HCT116 (cell line): Measurements from ENCODE around the gene RUNDC3A. TPM values are rescaled to one million over a fixed set of nuclear protein-coding genes. Genes with fewer than 3 reads are reported as not detected.

Experiments
- ATAC-seq: fragments of 200-7000 bp; cut with Tn5 transposase; 2 replicates; pipeline ENCODE4 v1.9.1; 2020; ENCODE audit warnings: mild to moderate bottlenecking, moderate library complexity
- BruUV-seq: library from RNA; stranded (reverse); fragments of 400-500 nt; replicated peaks from 2 replicates; lab custom pipeline; 2021; lab: Mats Ljungman, UMichigan
- CTCF ChIA-PET: fragments of 300-600 bp; sonication (Branson Sonifier 250); formaldehyde crosslinking; loops from one replicate; lab custom pipeline; 2021; ENCODE audit warnings: antibody characterized with exemption; lab: Charles Lee
- POLR2A ChIA-PET: fragments of 300-600, 350-600 bp; sonication (Branson Sonifier 250); formaldehyde crosslinking; loops from one replicate; lab custom pipeline; 2021; ENCODE audit warnings: antibody characterized with exemption; lab: Charles Lee
- RAD21 ChIA-PET, 2 experiments: fragments of 300-600 bp; sonication (Branson Sonifier 250); formaldehyde crosslinking; loops; one replicate each; lab custom pipeline; 2023; ENCODE audit warnings: low total read pairs in 2 of 2; ENCODE audit not compliant: uncharacterized antibody in 2 of 2, unreplicated experiment in 2 of 2, low non-redundant PET in 1 of 2; lab: Charles Lee
- DNase-seq: peaks from one replicate; pipeline ENCODE4 v3.0.0-alpha.2; 2010; ENCODE audit warnings: low read depth, low spot score
- H2AFZ ChIP-seq: fragments of 200-600 bp; shearing (Covaris generic), sonication (generic); 2 replicates; pipeline ENCODE4 v1.6.1; 2017; ENCODE audit warnings: low read depth, mixed run types, mixed read lengths, antibody characterized with exemption, low read length; ENCODE audit not compliant: poor library complexity, severe bottlenecking
- H3K27ac ChIP-seq: 2 replicates; pipeline ENCODE4 v1.5.1; 2012; ENCODE audit warnings: low read depth, low read length
- H3K27me3 ChIP-seq: fragments of 200-600 bp; sonication (generic); 2 replicates; pipeline ENCODE4 v1.6.1; 2016; ENCODE audit warnings: mixed run types, low read length, mixed read lengths; ENCODE audit not compliant: insufficient read depth
- H3K36me3 ChIP-seq, 2 experiments: fragments of 200-500 bp in 1 of 2; fragments of 200-600 bp in 1 of 2; sonication (Bioruptor generic) in 1 of 2; sonication (generic) in 1 of 2; 2 replicates each; pipeline versions ENCODE4 v1.5.1 to v1.6.1; 2014 to 2016; ENCODE audit warnings: low read length in 2 of 2, inconsistent platforms in 1 of 2, mixed read lengths in 1 of 2, mixed run types in 1 of 2; ENCODE audit not compliant: insufficient read depth in 2 of 2, control insufficient read depth in 1 of 2
- H3K4me1 ChIP-seq, 2 experiments: fragments of 200-600 bp in 1 of 2; sonication (generic) in 1 of 2; 2 replicates each; pipeline versions ENCODE4 v1.5.1 to v1.6.1; 2012 to 2017; ENCODE audit warnings: low read length in 2 of 2, inconsistent platforms in 1 of 2, mild to moderate bottlenecking in 1 of 2, mixed read lengths in 1 of 2, mixed run types in 1 of 2, moderate library complexity in 1 of 2; ENCODE audit not compliant: insufficient read depth in 2 of 2, control insufficient read depth in 1 of 2
- H3K4me2 ChIP-seq: fragments of 200-600 bp; sonication (generic); 2 replicates; pipeline ENCODE4 v1.6.1; 2017; ENCODE audit warnings: mixed run types, low read length, mixed read lengths
- H3K4me3 ChIP-seq, 2 experiments: fragments of 200-600 bp in 1 of 2; sonication (generic) in 1 of 2; replicated peaks in 1 of 2; 2 replicates each; pipeline ENCODE4 v1.5.1; 2011 to 2016; ENCODE audit warnings: low read length in 2 of 2, control low read depth in 1 of 2, low read depth in 1 of 2, mild to moderate bottlenecking in 1 of 2, mixed read lengths in 1 of 2, mixed run types in 1 of 2
- H3K79me2 ChIP-seq: fragments of 200-600 bp; sonication (generic); 2 replicates; pipeline ENCODE4 v1.6.1; 2017; ENCODE audit warnings: mild to moderate bottlenecking, mixed run types, low read length, moderate library complexity, mixed read lengths; ENCODE audit not compliant: insufficient read depth
- H3K9ac ChIP-seq: fragments of 200-600 bp; sonication (generic); 2 replicates; pipeline ENCODE4 v1.6.1; 2016; ENCODE audit warnings: low read length, mixed read lengths
- H3K9me2 ChIP-seq: fragments of 200-600 bp; sonication (generic), shearing (Covaris generic); 2 replicates; pipeline ENCODE4 v1.6.1; 2017; ENCODE audit warnings: mixed run types, mild to moderate bottlenecking, moderate library complexity; ENCODE audit not compliant: insufficient read depth
- H3K9me3 ChIP-seq, 2 experiments: fragments of 200-500 bp in 1 of 2; fragments of 200-600 bp in 1 of 2; sonication (Bioruptor generic) in 1 of 2; sonication (generic) in 1 of 2; 2 replicates each; pipeline ENCODE4 v1.6.1; 2014 to 2017; ENCODE audit warnings: low read length in 2 of 2, mixed read lengths in 2 of 2, inconsistent platforms in 1 of 2, low read depth in 1 of 2, mild to moderate bottlenecking in 1 of 2, mixed run types in 1 of 2, moderate library complexity in 1 of 2; ENCODE audit not compliant: control insufficient read depth in 1 of 2, insufficient read depth in 1 of 2
- H4K20me1 ChIP-seq: fragments of 200-600 bp; sonication (generic), shearing (Covaris generic); 2 replicates; pipeline ENCODE4 v1.6.1; 2017; ENCODE audit warnings: mixed run types, mild to moderate bottlenecking, moderate library complexity; ENCODE audit not compliant: insufficient read depth
- CBX3 ChIP-seq: IDR thresholded peaks from 2 replicates; pipeline ENCODE4 v1.6.1; 2012; ENCODE audit warnings: low read depth
- CEBPB ChIP-seq: IDR thresholded peaks from 2 replicates; pipeline ENCODE4 v1.6.1; 2012; ENCODE audit warnings: low read depth
- EGR1 ChIP-seq: IDR thresholded peaks from 2 replicates; pipeline ENCODE4 v1.6.1; 2012; ENCODE audit warnings: low read depth
- ELF1 ChIP-seq: IDR thresholded peaks from 2 replicates; pipeline ENCODE4 v1.6.1; 2012; ENCODE audit warnings: low read depth, borderline replicate concordance
- EZH2 ChIP-seq: fragments of 200-600 bp; sonication (generic); IDR thresholded peaks from 2 replicates; pipeline ENCODE4 v1.6.1; 2017; ENCODE audit warnings: antibody characterized with exemption, mixed run types
- EZH2phosphoT487 ChIP-seq: fragments of 200-600 bp; IDR thresholded peaks from 2 replicates; pipeline ENCODE4 v1.6.1; 2018; ENCODE audit warnings: antibody characterized with exemption, borderline replicate concordance
- POLR2A ChIP-seq: IDR thresholded peaks from 2 replicates; pipeline ENCODE4 v1.7.0; 2011; ENCODE audit warnings: borderline replicate concordance; ENCODE audit not compliant: insufficient read depth, insufficient read length; ENCODE audit errors: extremely low read depth
- RAD21 ChIP-seq: IDR thresholded peaks from 2 replicates; pipeline ENCODE4 v1.6.1; 2012; ENCODE audit warnings: low read depth, mild to moderate bottlenecking
- SIN3A ChIP-seq: IDR thresholded peaks from 2 replicates; pipeline ENCODE4 v1.6.1; 2012; ENCODE audit warnings: low read depth
- SP1 ChIP-seq: IDR thresholded peaks from 2 replicates; pipeline ENCODE4 v1.6.1; 2012; ENCODE audit warnings: low read depth
- SRF ChIP-seq: IDR thresholded peaks from 2 replicates; pipeline ENCODE4 v1.6.1; 2012; ENCODE audit warnings: low read depth
- YY1 ChIP-seq: IDR thresholded peaks from 2 replicates; pipeline ENCODE4 v1.6.1; 2011; ENCODE audit warnings: low read length, low read depth, moderate library complexity, mild to moderate bottlenecking; ENCODE audit not compliant: insufficient replicate concordance; ENCODE audit errors: extremely low read depth
- ZFX ChIP-seq: fragments of 450-650 bp; IDR thresholded peaks from 2 replicates; pipeline ENCODE4 v1.6.1; 2017
- intact Hi-C: fragments of 100-400 bp; cut with micrococcal nuclease; formaldehyde crosslinking; loops from 2 replicates; pipeline ENCODE4 v1.10.0; 2022
- total RNA-seq: library from RNA; stranded (reverse); gene quantifications from one replicate; pipeline ENCODE4 v1.2.1, GENCODE V29; 2021; ENCODE audit not compliant: unreplicated experiment
- TF ChIP-seq, protein P1 (sequence below): IDR thresholded peaks from 2 replicates; pipeline ENCODE4 v1.6.1; 2012; ENCODE audit warnings: low read depth
- TF ChIP-seq, protein P2 (sequence below): IDR thresholded peaks from 2 replicates; pipeline ENCODE4 v1.6.1; 2012
- TF ChIP-seq, protein P3 (sequence below): IDR thresholded peaks from 2 replicates; pipeline ENCODE4 v1.6.1; 2011; ENCODE audit warnings: mild to moderate bottlenecking, low read length, moderate library complexity; ENCODE audit not compliant: insufficient replicate concordance; ENCODE audit errors: extremely low read depth
- TF ChIP-seq, protein P4 (sequence below): IDR thresholded peaks from 2 replicates; pipeline ENCODE4 v1.6.1; 2012

Gene RUNDC3A
- total RNA-seq, 1 experiment from 2014 or later: 0.61 TPM

DNA sequence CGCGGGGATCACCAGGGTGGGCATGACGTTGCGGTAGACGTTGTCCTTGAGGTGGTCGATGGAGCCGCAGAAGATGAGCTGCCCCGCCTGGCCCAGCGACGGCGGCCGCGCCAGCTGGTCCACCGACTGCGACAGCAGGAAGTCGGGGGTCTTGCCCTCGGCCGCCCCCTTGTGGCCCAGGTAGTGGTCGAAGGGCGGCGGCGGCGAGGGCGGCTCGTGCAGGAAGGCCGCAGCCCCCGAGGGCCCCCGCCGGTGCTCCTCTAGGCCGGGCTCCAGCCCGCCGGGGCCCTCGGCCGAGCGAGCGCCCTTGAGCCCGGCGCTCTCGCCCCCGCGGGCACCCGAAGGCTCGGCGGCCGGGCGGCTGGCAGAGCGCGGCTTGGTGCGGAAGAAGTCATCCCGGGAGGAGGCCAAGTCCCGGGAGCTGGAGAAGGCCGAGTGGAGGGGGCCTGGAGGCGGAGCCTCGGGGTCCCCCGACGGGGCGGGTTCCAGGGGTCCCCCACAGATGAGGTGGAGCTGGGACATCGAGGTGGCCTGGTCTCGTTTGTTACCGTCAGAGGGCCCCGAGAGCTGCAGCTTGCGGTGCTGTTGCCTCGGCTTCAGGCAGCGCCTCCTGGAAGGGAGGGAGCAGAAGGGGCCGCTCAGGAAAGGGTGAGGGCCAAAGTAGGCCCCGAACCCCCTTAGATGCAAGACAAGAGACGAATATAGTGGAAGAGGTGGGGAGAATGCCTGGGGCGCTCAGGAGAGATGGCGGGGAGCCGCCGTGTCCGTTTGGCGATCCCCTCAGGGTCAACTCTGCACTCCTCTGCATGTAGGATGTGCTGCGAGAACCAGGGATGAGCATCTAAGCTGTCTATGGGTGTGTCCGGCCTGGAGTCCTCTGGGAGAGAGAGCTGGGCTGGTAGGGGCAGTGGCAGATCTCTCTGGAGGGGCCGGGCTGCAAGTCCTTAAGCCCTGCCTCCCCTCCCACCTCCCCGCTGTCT lies 46.5 kb downstream of the RUNDC3A start:
- CTCF ChIA-PET: no interaction called here
- Histone ChIP-seq H3K27ac (no peak overlapping the region), H3K4me3 (no peak overlapping the region), H3K9me3 (no peaks in the 10 kb centered on the region), H4K20me1 (no peaks in the 10 kb centered on the region), H3K79me2 (no peaks in the 10 kb centered on the region), H3K9me2 (no peaks in the 10 kb centered on the region), H3K9ac (no peak overlapping the region), H3K27me3 (no peaks in the 10 kb centered on the region), H2AFZ (no peak overlapping the region), H3K4me2 (no peak overlapping the region), H3K4me1 (no peaks in the 10 kb centered on the region), H3K36me3 (peaks cover 0 to 4% of the 10 kb centered on the region in 2 experiments; a peak in 1 of 4 replicates)
- no peak for DNase-seq
- intact Hi-C loops: no loop called here
- RAD21 ChIA-PET: no interaction called here
- POLR2A ChIA-PET: no interaction called here
- TF ChIP-seq YY1: no peak
- TF ChIP-seq, protein P1, sequence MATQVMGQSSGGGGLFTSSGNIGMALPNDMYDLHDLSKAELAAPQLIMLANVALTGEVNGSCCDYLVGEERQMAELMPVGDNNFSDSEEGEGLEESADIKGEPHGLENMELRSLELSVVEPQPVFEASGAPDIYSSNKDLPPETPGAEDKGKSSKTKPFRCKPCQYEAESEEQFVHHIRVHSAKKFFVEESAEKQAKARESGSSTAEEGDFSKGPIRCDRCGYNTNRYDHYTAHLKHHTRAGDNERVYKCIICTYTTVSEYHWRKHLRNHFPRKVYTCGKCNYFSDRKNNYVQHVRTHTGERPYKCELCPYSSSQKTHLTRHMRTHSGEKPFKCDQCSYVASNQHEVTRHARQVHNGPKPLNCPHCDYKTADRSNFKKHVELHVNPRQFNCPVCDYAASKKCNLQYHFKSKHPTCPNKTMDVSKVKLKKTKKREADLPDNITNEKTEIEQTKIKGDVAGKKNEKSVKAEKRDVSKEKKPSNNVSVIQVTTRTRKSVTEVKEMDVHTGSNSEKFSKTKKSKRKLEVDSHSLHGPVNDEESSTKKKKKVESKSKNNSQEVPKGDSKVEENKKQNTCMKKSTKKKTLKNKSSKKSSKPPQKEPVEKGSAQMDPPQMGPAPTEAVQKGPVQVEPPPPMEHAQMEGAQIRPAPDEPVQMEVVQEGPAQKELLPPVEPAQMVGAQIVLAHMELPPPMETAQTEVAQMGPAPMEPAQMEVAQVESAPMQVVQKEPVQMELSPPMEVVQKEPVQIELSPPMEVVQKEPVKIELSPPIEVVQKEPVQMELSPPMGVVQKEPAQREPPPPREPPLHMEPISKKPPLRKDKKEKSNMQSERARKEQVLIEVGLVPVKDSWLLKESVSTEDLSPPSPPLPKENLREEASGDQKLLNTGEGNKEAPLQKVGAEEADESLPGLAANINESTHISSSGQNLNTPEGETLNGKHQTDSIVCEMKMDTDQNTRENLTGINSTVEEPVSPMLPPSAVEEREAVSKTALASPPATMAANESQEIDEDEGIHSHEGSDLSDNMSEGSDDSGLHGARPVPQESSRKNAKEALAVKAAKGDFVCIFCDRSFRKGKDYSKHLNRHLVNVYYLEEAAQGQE: no peak
- no peak for TF ChIP-seq CBX3
- no peak for TF ChIP-seq SRF
- no peak for TF ChIP-seq ZFX
- TF ChIP-seq SIN3A: no peak
- no peak for TF ChIP-seq SP1
- TF ChIP-seq, protein P2, sequence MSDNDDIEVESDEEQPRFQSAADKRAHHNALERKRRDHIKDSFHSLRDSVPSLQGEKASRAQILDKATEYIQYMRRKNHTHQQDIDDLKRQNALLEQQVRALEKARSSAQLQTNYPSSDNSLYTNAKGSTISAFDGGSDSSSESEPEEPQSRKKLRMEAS: no peak
- no peak for TF ChIP-seq CEBPB
- TF ChIP-seq RAD21: no peak
- TF ChIP-seq ELF1: no peak
- TF ChIP-seq EZH2phosphoT487: no peak
- TF ChIP-seq, protein P3, sequence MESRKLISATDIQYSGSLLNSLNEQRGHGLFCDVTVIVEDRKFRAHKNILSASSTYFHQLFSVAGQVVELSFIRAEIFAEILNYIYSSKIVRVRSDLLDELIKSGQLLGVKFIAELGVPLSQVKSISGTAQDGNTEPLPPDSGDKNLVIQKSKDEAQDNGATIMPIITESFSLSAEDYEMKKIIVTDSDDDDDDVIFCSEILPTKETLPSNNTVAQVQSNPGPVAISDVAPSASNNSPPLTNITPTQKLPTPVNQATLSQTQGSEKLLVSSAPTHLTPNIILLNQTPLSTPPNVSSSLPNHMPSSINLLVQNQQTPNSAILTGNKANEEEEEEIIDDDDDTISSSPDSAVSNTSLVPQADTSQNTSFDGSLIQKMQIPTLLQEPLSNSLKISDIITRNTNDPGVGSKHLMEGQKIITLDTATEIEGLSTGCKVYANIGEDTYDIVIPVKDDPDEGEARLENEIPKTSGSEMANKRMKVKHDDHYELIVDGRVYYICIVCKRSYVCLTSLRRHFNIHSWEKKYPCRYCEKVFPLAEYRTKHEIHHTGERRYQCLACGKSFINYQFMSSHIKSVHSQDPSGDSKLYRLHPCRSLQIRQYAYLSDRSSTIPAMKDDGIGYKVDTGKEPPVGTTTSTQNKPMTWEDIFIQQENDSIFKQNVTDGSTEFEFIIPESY: no peak
- TF ChIP-seq EGR1: no peak
- TF ChIP-seq EZH2: no peak
- no peak for TF ChIP-seq POLR2A
- TF ChIP-seq, protein P4, sequence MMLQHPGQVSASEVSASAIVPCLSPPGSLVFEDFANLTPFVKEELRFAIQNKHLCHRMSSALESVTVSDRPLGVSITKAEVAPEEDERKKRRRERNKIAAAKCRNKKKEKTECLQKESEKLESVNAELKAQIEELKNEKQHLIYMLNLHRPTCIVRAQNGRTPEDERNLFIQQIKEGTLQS: no peak
- ATAC-seq: no peak
- BruUV-seq: no TSS peak
